ENCODE measurements around the gene RNF207.

- TF ChIP-seq POLR2A (IDR thresholded peaks at IDR 0.05) (no peak), CTCF (IDR thresholded peaks at IDR 0.05) (no peak)
Measured at GRCh38 chr1:6221210-6221784, 15.4 kb downstream of the RNF207 start.
